ENCODE data around the gene PLCL2.
"Not testable (repeated sequence)": the region's sequence is repeated elsewhere in the genome, so short reads cannot be mapped to it uniquely, and the experiment has no call there.

The PLCL2 gene

DNA sequence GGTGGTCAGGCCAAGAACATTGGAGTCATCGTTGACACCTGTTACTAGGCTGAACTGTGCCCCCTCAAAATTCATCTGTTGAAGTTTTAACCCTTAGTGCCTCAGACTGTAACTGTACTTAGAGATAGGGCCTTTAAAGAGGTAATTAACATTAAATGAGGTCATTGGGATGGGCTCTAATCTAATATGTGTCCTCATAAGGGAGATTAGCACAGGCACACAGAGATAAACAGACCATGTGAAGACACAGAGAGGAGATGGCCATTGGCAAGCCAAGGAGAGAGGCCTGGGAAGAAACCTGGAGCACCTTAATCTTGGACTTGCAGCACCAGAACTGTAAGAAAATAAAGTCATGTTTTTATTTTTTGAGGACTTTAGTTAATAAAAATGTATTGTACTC lies 59.6 kb downstream of the PLCL2 start:
- in situ Hi-C loops (cut with HindIII; ENCODE audit: low sequenced_read_pairs) = no loop called here
- H3K4me3 ChIP-seq (ENCODE audit: low read depth, low read length) = no peak overlapping the region
- TF ChIP-seq, protein P1, sequence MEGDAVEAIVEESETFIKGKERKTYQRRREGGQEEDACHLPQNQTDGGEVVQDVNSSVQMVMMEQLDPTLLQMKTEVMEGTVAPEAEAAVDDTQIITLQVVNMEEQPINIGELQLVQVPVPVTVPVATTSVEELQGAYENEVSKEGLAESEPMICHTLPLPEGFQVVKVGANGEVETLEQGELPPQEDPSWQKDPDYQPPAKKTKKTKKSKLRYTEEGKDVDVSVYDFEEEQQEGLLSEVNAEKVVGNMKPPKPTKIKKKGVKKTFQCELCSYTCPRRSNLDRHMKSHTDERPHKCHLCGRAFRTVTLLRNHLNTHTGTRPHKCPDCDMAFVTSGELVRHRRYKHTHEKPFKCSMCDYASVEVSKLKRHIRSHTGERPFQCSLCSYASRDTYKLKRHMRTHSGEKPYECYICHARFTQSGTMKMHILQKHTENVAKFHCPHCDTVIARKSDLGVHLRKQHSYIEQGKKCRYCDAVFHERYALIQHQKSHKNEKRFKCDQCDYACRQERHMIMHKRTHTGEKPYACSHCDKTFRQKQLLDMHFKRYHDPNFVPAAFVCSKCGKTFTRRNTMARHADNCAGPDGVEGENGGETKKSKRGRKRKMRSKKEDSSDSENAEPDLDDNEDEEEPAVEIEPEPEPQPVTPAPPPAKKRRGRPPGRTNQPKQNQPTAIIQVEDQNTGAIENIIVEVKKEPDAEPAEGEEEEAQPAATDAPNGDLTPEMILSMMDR (IDR thresholded peaks at IDR 0.05; ENCODE audit: low read depth, low read length) = no peak
- no peak for DNase-seq (ENCODE audit: low read depth, low spot score)

DNA sequence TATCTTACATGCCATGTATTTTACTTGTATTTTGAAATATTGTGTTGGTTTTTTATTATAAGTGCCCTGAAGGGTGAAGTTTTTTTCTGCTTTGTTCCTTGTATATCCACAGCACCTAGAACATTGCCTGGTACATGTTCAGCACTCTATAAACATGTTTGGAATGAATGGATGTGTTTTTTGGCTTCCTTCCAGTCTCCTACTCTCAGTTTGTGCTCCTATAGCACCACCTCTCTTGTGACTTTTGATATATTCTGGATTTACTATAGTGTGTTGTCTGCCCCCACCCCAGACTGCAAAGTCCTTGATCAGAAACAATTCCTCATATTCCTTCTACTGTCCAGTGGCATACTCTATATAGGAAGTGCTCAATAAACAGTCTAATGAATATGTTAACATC lies 60.6 kb downstream of the PLCL2 start:
- TF ChIP-seq, protein P1 (IDR thresholded peaks at IDR 0.05; ENCODE audit: low read depth, low read length) = no peak
- no peak overlapping the region for H3K4me3 ChIP-seq (ENCODE audit: low read depth, low read length)
- DNase-seq (ENCODE audit: low read depth, low spot score) = peak; percentile 40
- in situ Hi-C loops (cut with HindIII; ENCODE audit: low sequenced_read_pairs) = no loop called here

DNA sequence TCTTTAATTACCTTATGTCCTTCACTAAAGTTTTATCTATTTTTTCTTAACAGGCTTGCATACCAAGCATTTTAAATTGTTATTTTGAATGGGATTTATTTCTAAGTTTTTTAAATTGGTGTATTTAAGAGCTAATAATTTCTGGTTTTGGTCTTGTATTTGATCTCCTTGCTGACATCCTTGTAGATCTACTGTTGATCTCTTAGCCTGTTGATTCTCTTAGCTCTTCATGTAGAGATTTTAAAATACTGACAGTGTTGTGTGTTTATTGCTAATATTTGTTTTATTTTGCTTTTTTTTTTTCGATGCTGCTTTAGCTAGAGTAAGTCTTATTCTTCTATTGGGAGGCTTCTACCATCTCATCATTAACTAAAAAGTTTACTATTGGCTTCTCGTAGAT lies 65.5 kb downstream of the PLCL2 start:
- H3K4me3 ChIP-seq (ENCODE audit: low read depth, low read length) = no peak overlapping the region
- TF ChIP-seq, protein P1 (IDR thresholded peaks at IDR 0.05; ENCODE audit: low read depth, low read length) = no peak
- no peak for DNase-seq (ENCODE audit: low read depth, low spot score)
- in situ Hi-C loops (cut with HindIII; ENCODE audit: low sequenced_read_pairs) = no loop called here

DNA sequence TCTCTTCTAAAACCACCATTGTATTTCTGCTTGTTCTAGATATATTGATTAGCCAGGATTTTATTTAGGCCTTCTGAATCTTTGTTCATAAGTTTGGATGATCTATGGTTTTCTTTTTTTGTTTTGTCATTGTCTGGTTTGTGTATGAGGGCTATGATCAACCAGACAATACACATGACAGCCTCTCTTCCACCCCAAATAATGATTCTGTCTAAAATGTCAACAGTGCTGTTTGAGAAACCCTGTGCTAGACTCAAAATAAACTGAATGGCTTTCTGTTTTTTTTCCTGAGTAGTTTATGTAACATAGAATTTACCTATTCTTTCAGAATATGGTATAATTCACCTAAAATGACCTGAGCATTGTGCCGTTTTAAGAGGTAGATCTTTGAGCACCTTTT lies 66.1 kb downstream of the PLCL2 start:
- in situ Hi-C loops (cut with HindIII; ENCODE audit: low sequenced_read_pairs) = no loop called here
- TF ChIP-seq, protein P1 (IDR thresholded peaks at IDR 0.05; ENCODE audit: low read depth, low read length) = no peak

DNA sequence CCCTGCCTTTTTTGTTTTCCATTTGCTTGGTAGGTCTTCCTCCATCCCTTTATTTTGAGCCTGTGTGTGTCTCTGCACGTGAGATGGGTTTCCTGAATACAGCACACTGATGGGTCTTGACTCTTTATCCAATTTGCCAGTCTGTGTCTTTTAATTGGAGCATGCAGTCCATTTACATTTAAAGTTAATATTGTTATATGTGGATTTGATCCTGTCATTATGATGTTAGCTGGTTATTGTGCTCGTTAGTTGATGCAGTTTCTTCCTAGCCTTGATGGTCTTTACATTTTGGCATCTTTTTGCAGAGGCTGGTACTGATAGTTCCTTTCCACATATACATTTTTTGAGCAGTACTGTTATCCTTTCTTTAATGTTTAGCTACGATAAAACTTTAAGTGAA lies 73.1 kb downstream of the PLCL2 start:
- H3K4me3 ChIP-seq (ENCODE audit: low read depth, low read length); in situ Hi-C loops (cut with HindIII; ENCODE audit: low sequenced_read_pairs); DNase-seq (ENCODE audit: low read depth, low spot score): not testable (repeated sequence)

More for the DNA sequence above, 66.1 kb downstream of the PLCL2 start:
- no peak overlapping the region for H3K4me3 ChIP-seq (ENCODE audit: low read depth, low read length)
- DNase-seq (ENCODE audit: low read depth, low spot score) = no peak

DNA sequence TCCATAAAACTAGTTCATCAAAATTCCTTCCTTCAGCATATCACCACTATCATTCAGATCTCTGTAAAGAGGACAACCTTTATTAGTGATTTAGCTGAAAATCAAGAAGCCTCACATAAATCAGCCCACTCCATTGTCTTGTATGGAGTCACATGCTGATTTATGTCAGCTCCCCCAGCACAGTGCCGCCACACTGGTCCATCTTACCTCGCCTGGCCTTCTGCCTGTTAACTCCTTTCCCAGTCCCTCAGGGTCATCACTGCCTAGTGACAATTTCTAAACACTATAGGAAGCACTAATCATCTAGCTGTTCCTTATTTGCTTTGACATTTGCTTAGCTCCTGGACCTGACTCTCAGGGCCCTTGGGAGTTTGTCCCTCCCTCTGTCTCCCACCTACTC lies 75.4 kb downstream of the PLCL2 start:
- DNase-seq (ENCODE audit: low read depth, low spot score) = no peak
- in situ Hi-C loops (cut with HindIII; ENCODE audit: low sequenced_read_pairs) = no loop called here
- TF ChIP-seq, protein P1 (IDR thresholded peaks at IDR 0.05; ENCODE audit: low read depth, low read length) = no peak
- H3K4me3 ChIP-seq (ENCODE audit: low read depth, low read length) = no peak overlapping the region

DNA sequence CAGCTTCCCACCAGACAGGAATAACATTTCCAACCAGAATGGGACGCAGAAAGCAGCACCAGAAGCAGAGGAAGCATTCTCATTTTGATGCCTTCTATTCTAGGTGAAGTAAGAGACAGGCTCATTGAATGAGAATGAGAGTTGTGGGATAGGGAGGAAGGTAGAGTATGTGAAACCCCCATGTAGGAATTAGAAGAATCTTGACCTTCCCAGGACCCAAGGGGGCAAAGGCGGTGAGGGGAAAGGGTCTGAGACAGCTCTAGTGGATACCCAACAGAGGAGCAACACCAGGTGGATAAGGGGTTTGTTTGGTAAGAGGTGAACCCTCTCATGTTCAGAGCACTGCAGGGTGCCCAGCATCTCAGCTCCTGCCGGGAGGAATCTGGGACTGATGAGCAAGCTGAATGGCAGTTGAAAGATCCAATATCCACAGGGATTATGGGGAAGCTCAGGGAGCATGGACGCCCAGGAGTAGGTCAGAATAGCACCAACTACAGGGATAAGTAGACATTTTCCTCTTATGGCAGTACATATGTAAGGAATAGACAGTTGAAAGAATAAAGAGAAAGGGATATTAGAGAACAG lies 77.0 kb downstream of the PLCL2 start:
- H3K4me3 ChIP-seq (ENCODE audit: low read depth, low read length) = no peak overlapping the region
- no peak for DNase-seq (ENCODE audit: low read depth, low spot score)
- TF ChIP-seq, protein P1 (IDR thresholded peaks at IDR 0.05; ENCODE audit: low read depth, low read length) = no peak
- in situ Hi-C loops (cut with HindIII; ENCODE audit: low sequenced_read_pairs) = no loop called here

Data from astrocyte of the spinal cord (primary cell).